ENCODE data around the gene CRHR1.

DNA sequence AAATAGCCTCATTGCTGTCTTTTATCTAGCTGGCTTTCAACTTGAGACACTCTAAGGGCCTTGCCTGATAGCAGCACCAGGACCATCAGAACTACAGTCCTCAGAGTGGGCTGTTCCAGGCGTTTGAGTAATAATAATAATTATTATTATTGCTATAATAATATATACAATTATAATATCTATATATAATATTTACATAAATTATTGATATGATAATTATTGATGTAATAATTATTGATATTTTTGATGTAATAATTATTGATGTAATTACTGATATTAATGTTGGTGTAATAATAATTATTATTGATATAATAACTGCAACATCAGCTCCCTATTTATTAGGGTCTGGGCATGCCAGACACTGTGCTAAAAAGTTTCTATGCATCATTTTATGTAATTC is 25.6 kb upstream of the CRHR1 start:
- TF ChIP-seq CTCF (IDR thresholded peaks at IDR 0.05; ENCODE audit: low read depth, low read length) (no peak), EZH2phosphoT487 (IDR thresholded peaks at IDR 0.05; ENCODE audit: low read depth) (no peak)

Data from OCI-LY3 (cell line).